K562 (cell line): ENCODE measurements around the gene GABARAP. TPM values are rescaled to one million over a fixed set of nuclear protein-coding genes. Genes with fewer than 3 reads are reported as not detected.

ENCODE experiments used
- ATAC-seq: fragments of 200-7000 bp; cut with Tn5 transposase; 3 replicates; pipeline ENCODE4 v1.9.1; 2020; ENCODE audit warnings: moderate library complexity
- BruUV-seq: library from RNA; stranded (reverse); fragments of 400-500 nt; replicated peaks from 2 replicates; lab custom pipeline; 2021; lab: Mats Ljungman, UMichigan
- CTCF ChIA-PET: fragments of 300-600 bp; formaldehyde crosslinking; extraction: SDS; loops from one replicate; lab custom pipeline; 2021; ENCODE audit warnings: low intra/inter-chr PET ratio; lab: Yijun Ruan, JAX
- POLR2A ChIA-PET: fragments of 300-600, 350-650 bp; sonication (Branson Sonifier 250); formaldehyde crosslinking; extraction: SDS; loops from one replicate; lab custom pipeline; 2021; ENCODE audit warnings: antibody characterized with exemption, inconsistent platforms; lab: Yijun Ruan, JAX
- DNase-seq, 4 experiments: peaks; one replicate each; pipeline versions ENCODE4 v3.0.0 to v3.0.0-alpha.2; 2011 to 2018; ENCODE audit warnings: low spot score in 3 of 4, mixed read lengths in 3 of 4; ENCODE audit errors: extremely low read depth in 1 of 4
- FAIRE-seq: peaks from 2 replicates; lab custom pipeline; 2011; peaks lifted over from hg19 to GRCh38; lab: Jason Lieb, UNC
- H2AFZ ChIP-seq: 2 replicates; pipeline ENCODE4 v1.6.0; 2011; ENCODE audit warnings: low read depth, low read length, control low read depth, inconsistent platforms
- H3K27ac ChIP-seq: fragments of 200-600 bp; 3 replicates; pipeline ENCODE4 v1.8.0; 2011; ENCODE audit warnings: low read depth, mild to moderate bottlenecking, control low read depth, inconsistent platforms, low read length, moderate library complexity, mixed read lengths; ENCODE audit errors: extremely low read depth
- H3K27me3 ChIP-seq, 2 experiments: fragments of 300-600 bp in 1 of 2; 2 replicates in 1 of 2; 3 replicates in 1 of 2; pipeline versions ENCODE4 v1.6.0 to v1.8.0; 2011; ENCODE audit warnings: inconsistent platforms in 2 of 2, low read length in 2 of 2, mild to moderate bottlenecking in 1 of 2, mixed read lengths in 1 of 2, moderate library complexity in 1 of 2; ENCODE audit not compliant: control insufficient read depth in 2 of 2, insufficient read depth in 2 of 2
- H3K36me3 ChIP-seq: fragments of 300-600 bp; 3 replicates; pipeline ENCODE4 v1.8.0; 2011; ENCODE audit warnings: mild to moderate bottlenecking, low read length, inconsistent platforms; ENCODE audit not compliant: control insufficient read depth, insufficient read depth
- H3K4me1 ChIP-seq, 2 experiments: fragments of 200-600 bp in 1 of 2; replicated peaks in 1 of 2; 2 replicates in 1 of 2; 3 replicates in 1 of 2; pipeline versions ENCODE4 v1.5.1 to v1.8.0; 2011; ENCODE audit warnings: inconsistent platforms in 2 of 2, low read length in 2 of 2, mild to moderate bottlenecking in 1 of 2, mixed read lengths in 1 of 2, moderate library complexity in 1 of 2; ENCODE audit not compliant: control insufficient read depth in 2 of 2, insufficient read depth in 2 of 2
- H3K4me2 ChIP-seq: 2 replicates; pipeline ENCODE4 v1.6.1; 2011; ENCODE audit warnings: low read length, control low read depth, inconsistent platforms, mixed read lengths; ENCODE audit not compliant: insufficient read depth
- H3K4me3 ChIP-seq: fragments of 200-600 bp; sonication (generic), shearing (Covaris generic); 2 replicates; pipeline ENCODE4 v1.5.1; 2016; ENCODE audit warnings: control low read depth, inconsistent platforms
- H3K79me2 ChIP-seq: fragments of 200-600 bp; 3 replicates; pipeline ENCODE4 v1.8.0; 2011; ENCODE audit warnings: low read length, inconsistent platforms; ENCODE audit not compliant: control insufficient read depth, insufficient read depth
- H3K9ac ChIP-seq, 2 experiments: 2 replicates each; pipeline versions ENCODE4 v1.6.0 to v1.6.1; 2011; ENCODE audit warnings: low read depth in 2 of 2, low read length in 2 of 2, control low read depth in 1 of 2, inconsistent platforms in 1 of 2, mild to moderate bottlenecking in 1 of 2, mixed read lengths in 1 of 2; ENCODE audit not compliant: insufficient read depth in 1 of 2
- H3K9me1 ChIP-seq: one replicate; pipeline ENCODE4 v1.6.0; 2011; ENCODE audit warnings: inconsistent platforms, mild to moderate bottlenecking, low read length, moderate library complexity; ENCODE audit not compliant: control insufficient read depth, insufficient read depth
- H3K9me3 ChIP-seq: replicated peaks from 2 replicates; pipeline ENCODE4 v1.5.1; 2011; ENCODE audit warnings: low read depth, low read length, inconsistent platforms; ENCODE audit not compliant: control insufficient read depth, insufficient read depth
- H4K20me1 ChIP-seq: replicated peaks from 2 replicates; pipeline ENCODE4 v1.6.1; 2011; ENCODE audit warnings: low read length, inconsistent platforms, mixed read lengths; ENCODE audit not compliant: control insufficient read depth, insufficient read depth
- CBX5 ChIP-seq: IDR thresholded peaks from 2 replicates; pipeline ENCODE4 v1.6.1; 2014; ENCODE audit warnings: low read depth, borderline replicate concordance
- GTF3C2 ChIP-seq: IDR thresholded peaks from 3 replicates; pipeline ENCODE4 v1.6.1; 2011; ENCODE audit warnings: borderline replicate concordance, mild to moderate bottlenecking, moderate library complexity; ENCODE audit not compliant: insufficient read length; ENCODE audit errors: extremely low read depth
- RBFOX2 ChIP-seq: fragments of 200-400 bp; formaldehyde crosslinking; IDR thresholded peaks from 2 replicates; pipeline ENCODE4 v1.6.1; 2017; ENCODE audit warnings: low read depth, mild to moderate bottlenecking, low read length, moderate library complexity
- SRF ChIP-seq, 2 experiments: fragments of 250-450, 450-650 bp in 1 of 2; sonication (Bioruptor Pico) in 1 of 2; sonication (generic) in 1 of 2; formaldehyde crosslinking; IDR thresholded peaks; 2 replicates each; pipeline versions ENCODE4 v1.5.0 to v1.5.1; 2020 to 2022; ENCODE audit warnings: mild to moderate bottlenecking in 1 of 2, missing genetic modification reagents in 1 of 2
- WGBS: fragments of 100-300 bp; shearing (Covaris generic); methylation state at CpG from one replicate; pipeline ENCODE4 v1.1.6; 2016; ENCODE audit warnings: low coverage, mixed read lengths; ENCODE audit not compliant: insufficient coverage; ENCODE audit errors: missing lambda C conversion rate; 5-methylcytosine and 5-hydroxymethylcytosine counted together
- in situ Hi-C: fragments of 300-500 bp; cut with MboI; formaldehyde crosslinking; loops from 4 replicates; pipeline ENCODE4 v1.15.0; 2018; ENCODE audit warnings: inconsistent platforms, mixed read lengths
- intact Hi-C: fragments of 100-400 bp; cut with micrococcal nuclease; formaldehyde crosslinking; loops from 2 replicates; pipeline ENCODE4 v1.14.2; 2022
- polyA plus RNA-seq, 8 experiments: library from polyadenylated mRNA; depleted of rRNA in 4 of 8; stranded (reverse) in 5 of 8; unstranded in 3 of 8; fragments of >200 nt; fragmentation: Nextera tagmentation in 2 of 8; fragmentation: Illumina TruSeq in 1 of 8; extraction: Ambion mirVana in 2 of 8; extraction: Trizol in 1 of 8; gene quantifications; 2 replicates each; pipeline versions ENCODE4 v1.2.1 to v1.2.3, GENCODE V29; 2011 to 2014; ENCODE audit warnings: inconsistent platforms in 1 of 8, missing spikeins in 1 of 8
- total RNA-seq, 7 experiments: library from RNA; depleted of rRNA in 6 of 7; stranded (reverse); fragments of >200 nt in 6 of 7; fragmentation: Illumina TruSeq in 2 of 7; extraction: Trizol in 2 of 7; gene quantifications; 2 replicates each; pipeline versions ENCODE4 v1.2.1 to v1.2.3, GENCODE V29; 2011 to 2021; ENCODE audit warnings: low replicate concordance in 1 of 7

The GABARAP gene
- total and polyA plus RNA-seq, 9 of the 15 experiments (the other 6 are each of a cell fraction or from before 2014, with no cell fraction given), result 47.5 to 373 (median 152) TPM

- FAIRE-seq (no peak), ATAC-seq (no peak), DNase-seq (no peak)
- Histone ChIP-seq H3K79me2 (peaks cover 19% of the 10 kb centered on the region), H3K9me1 (peaks cover 1% of the 10 kb centered on the region), H3K27ac (no peak overlapping the region), H2AFZ (no peak overlapping the region), H3K9ac (peak overlapping the region in 1 of 2 experiments; percentile 7; a peak in 1 of 4 replicates), H4K20me1 (peaks cover 4% of the 10 kb centered on the region), H3K36me3 (peaks cover 92% of the 10 kb centered on the region; the same call in 2 of the 3 replicates), H3K9me3 (no peaks in the 10 kb centered on the region), H3K4me1 (peaks cover 3 to 28% of the 10 kb centered on the region in 2 experiments; a peak in 4 of 5 replicates), H3K4me3 (no peak overlapping the region), H3K27me3 (no peaks in the 10 kb centered on the region), H3K4me2 (no peak overlapping the region)
- TF ChIP-seq RBFOX2, result peak; percentile 36; the same call in 1 of the 2 replicates
- no peak for TF ChIP-seq CBX5
- no peak for TF ChIP-seq GTF3C2
- TF ChIP-seq SRF (CRISPR knock-in tag; IDR thresholded peaks at IDR 0.05), result no peak
- intact Hi-C loops, result no loop called here
- in situ Hi-C loops, result no loop called here
- ChIA-PET CTCF (no interaction called here), POLR2A (interaction anchor here (0.7 kb wide), 1 partner anchor 15 kb away, joined by 4 read pairs; no protein-coding TSS in a partner anchor)
- 95% methylated on average over 27 of the region's 31 CpGs for WGBS
- BruUV-seq, result no TSS peak
Measured at GRCh38 chr17:7226721-7227710, 15.2 kb downstream of the GABARAP start.
